Measurements from ENCODE around the gene BCL3. TPM values are rescaled to one million over a fixed set of nuclear protein-coding genes. Genes with fewer than 3 reads are reported as not detected.
A peak's percentile ranks its signal among the peaks of the same experiment; 100 is the strongest.

Gene BCL3
- total and polyA plus RNA-seq, 2 of the 4 experiments (the other 2 are of a cell fraction) = 1.6 to 26.0 TPM

DNA sequence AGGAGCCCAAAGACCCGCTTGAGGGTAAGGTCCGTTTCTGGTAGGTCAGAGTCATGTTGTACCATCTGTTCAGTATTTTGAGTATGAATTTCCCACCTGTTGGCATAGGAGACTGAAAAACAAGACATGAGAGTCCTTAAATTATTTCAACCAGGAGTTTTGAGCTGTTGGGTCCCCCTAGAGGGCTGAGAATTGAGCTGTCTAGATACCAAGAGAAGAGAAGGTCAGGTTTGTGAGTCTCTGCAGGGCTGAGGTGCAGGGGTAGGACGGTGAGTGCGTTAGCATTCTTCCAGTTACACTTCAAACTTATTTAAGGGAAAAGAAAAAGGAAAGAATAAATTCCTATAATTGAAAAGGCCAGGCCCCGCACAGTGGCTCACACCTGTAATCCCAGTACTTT is 34.2 kb downstream of the BCL3 start:
- no peak; the same call in 1 of the 2 replicates for ATAC-seq (ENCODE audit: low read depth)

More for the DNA sequence above, 34.2 kb downstream of the BCL3 start:
- H3K9ac ChIP-seq (ENCODE audit: low read depth, low read length) = no peak overlapping the region
- no peak overlapping the region for H3K4ac ChIP-seq (ENCODE audit: low read depth, low read length)
- H3K27ac ChIP-seq (ENCODE audit: insufficient read depth, low read length) = no peak overlapping the region
- H2AFZ ChIP-seq (replicated peaks; ENCODE audit: low read length, poor library complexity) = no peak overlapping the region
- no peak overlapping the region for H3K4me2 ChIP-seq (ENCODE audit: low read depth, low read length)
- no peak overlapping the region for H4K91ac ChIP-seq (ENCODE audit: insufficient read depth, low read depth, low read length)
- H3K27me3 ChIP-seq (ENCODE audit: control insufficient read depth, insufficient read depth, low read length) = no peaks in the 10 kb centered on the region
- 100% methylated on average over 1 of the region's 5 CpGs; no CpG with 5 or more reads in 1 of the 2 experiments for WGBS, 2 experiments (ENCODE audit: extremely low coverage in 2 of 2, insufficient read length in 1 of 2)
- H4K20me1 ChIP-seq (ENCODE audit: insufficient read depth, low read length) = no peaks in the 10 kb centered on the region
- H3K4me3 ChIP-seq (ENCODE audit: insufficient read depth, low read depth, low read length) = no peak overlapping the region
- DNase-seq = no peak
- H3K18ac ChIP-seq (ENCODE audit: low read depth, low read length) = no peak overlapping the region
- H3K14ac ChIP-seq (replicated peaks; ENCODE audit: low read depth, low read length) = no peak overlapping the region
- H3K4me1 ChIP-seq (ENCODE audit: control insufficient read depth, insufficient read depth, low read length) = no peaks in the 10 kb centered on the region
- in situ Hi-C loops (cut with MboI; ENCODE audit: low sequenced_read_pairs) (loop anchor here (5.0 to 25.0 kb wide), 2 partner anchors 60 to 220 kb away; no protein-coding TSS in a partner anchor), dilution Hi-C loops (cut with HindIII; ENCODE audit: low sequenced_read_pairs, unreplicated experiment) (no loop called here), intact Hi-C loops (cut with micrococcal nuclease) (no loop called here)
- no peaks in the 10 kb centered on the region for H3K79me1 ChIP-seq (ENCODE audit: low read depth in 1 of 2, low read length in 2 of 2)
- POLR2A ChIA-PET (ENCODE audit: unreplicated experiment) = no interaction called here
- peak overlapping the region; percentile 1; the same call in 1 of the 2 replicates for H2BK120ac ChIP-seq (ENCODE audit: low read depth, low read length)
- no peak overlapping the region for H4K5ac ChIP-seq (ENCODE audit: low read depth, low read length)
- no peaks in the 10 kb centered on the region for H3K9me3 ChIP-seq (ENCODE audit: control insufficient read depth, insufficient read depth, low read length)
- H4K8ac ChIP-seq (ENCODE audit: low read depth in 2 of 2, low read length in 2 of 2) = no peak overlapping the region
- H2AK9ac ChIP-seq (replicated peaks; ENCODE audit: low read depth, low read length, poor library complexity) = no peak overlapping the region
- no peak overlapping the region for H2BK20ac ChIP-seq (ENCODE audit: low read depth, low read length)
- no peak overlapping the region for H3K56ac ChIP-seq (ENCODE audit: extremely low read depth, insufficient read depth, low read length)
- H2BK15ac ChIP-seq (ENCODE audit: low read depth, low read length) = no peak overlapping the region
- H3K23ac ChIP-seq (ENCODE audit: low read depth, low read length) = no peak overlapping the region
- H3K9me1 ChIP-seq (ENCODE audit: insufficient read depth, low read length) = no peaks in the 10 kb centered on the region
- CTCF ChIA-PET = interaction anchor here (0.6 to 0.8 kb wide), 2 partner anchors 47 to 63 kb away, joined by 3 to 4 read pairs; partner anchors contain the start of gene NECTIN2
- no peaks in the 10 kb centered on the region for H3K36me3 ChIP-seq (ENCODE audit: control insufficient read depth, insufficient read depth, low read length)
- TF ChIP-seq POLR2A (IDR thresholded peaks at IDR 0.05; ENCODE audit: low read depth, low read length) (no peak), MAZ (IDR thresholded peaks at IDR 0.05; ENCODE audit: borderline replicate concordance, low read depth, low read length) (no peak), BHLHE40 (IDR thresholded peaks at IDR 0.05; ENCODE audit: low read depth, low read length) (no peak), MXI1 (IDR thresholded peaks at IDR 0.05; ENCODE audit: borderline replicate concordance, low read depth, low read length) (no peak), SMC3 (IDR thresholded peaks at IDR 0.05; ENCODE audit: low read depth, low read length) (no peak), CEBPB (IDR thresholded peaks at IDR 0.05; ENCODE audit: low read depth, low read length) (no peak), RFX5 (IDR thresholded peaks at IDR 0.05; ENCODE audit: low read depth, low read length) (no peak), MAFK (IDR thresholded peaks at IDR 0.05; ENCODE audit: low read depth, low read length) (no peak)
- TF ChIP-seq, protein P1, sequence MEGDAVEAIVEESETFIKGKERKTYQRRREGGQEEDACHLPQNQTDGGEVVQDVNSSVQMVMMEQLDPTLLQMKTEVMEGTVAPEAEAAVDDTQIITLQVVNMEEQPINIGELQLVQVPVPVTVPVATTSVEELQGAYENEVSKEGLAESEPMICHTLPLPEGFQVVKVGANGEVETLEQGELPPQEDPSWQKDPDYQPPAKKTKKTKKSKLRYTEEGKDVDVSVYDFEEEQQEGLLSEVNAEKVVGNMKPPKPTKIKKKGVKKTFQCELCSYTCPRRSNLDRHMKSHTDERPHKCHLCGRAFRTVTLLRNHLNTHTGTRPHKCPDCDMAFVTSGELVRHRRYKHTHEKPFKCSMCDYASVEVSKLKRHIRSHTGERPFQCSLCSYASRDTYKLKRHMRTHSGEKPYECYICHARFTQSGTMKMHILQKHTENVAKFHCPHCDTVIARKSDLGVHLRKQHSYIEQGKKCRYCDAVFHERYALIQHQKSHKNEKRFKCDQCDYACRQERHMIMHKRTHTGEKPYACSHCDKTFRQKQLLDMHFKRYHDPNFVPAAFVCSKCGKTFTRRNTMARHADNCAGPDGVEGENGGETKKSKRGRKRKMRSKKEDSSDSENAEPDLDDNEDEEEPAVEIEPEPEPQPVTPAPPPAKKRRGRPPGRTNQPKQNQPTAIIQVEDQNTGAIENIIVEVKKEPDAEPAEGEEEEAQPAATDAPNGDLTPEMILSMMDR (conservative IDR thresholded peaks at IDR 0.05; ENCODE audit: low read depth, low read length) = 0 out of 2 replicates have a peak, but pooled peaks have one; percentile 18
- no peak overlapping the region for H2AK5ac ChIP-seq (ENCODE audit: low read depth, low read length)
- BruUV-seq (replicated peaks) = no TSS peak
- H2BK5ac ChIP-seq (ENCODE audit: low read depth, low read length, poor library complexity, severe bottlenecking) = no peak overlapping the region
